Measurements from ENCODE around the gene PEAR1. TPM values are rescaled to one million over a fixed set of nuclear protein-coding genes. Genes with fewer than 3 reads are reported as not detected.

Gene PEAR1
- total and polyA plus RNA-seq, 2 donors (not counting 1 experiment from before 2014, with no cell fraction given), result 0.03 TPM; not detected in 1

GRCh38 chr1:156936191-156936590 lies 42.7 kb downstream of the PEAR1 start:
- no peak overlapping the region for H3K4me3 ChIP-seq (ENCODE audit: control extremely low read depth in 1 of 5, extremely low read depth in 1 of 5, insufficient read depth in 1 of 5, low read depth in 2 of 5, low read length in 4 of 5)
- H2AFZ ChIP-seq (ENCODE audit: insufficient read depth, low read depth, low read length, poor library complexity, severe bottlenecking), result no peak overlapping the region
- no peak overlapping the region for H3K27ac ChIP-seq (ENCODE audit: low read length in 2 of 2)
- Mint-ChIP-seq H3K4me1 (no peaks in the 10 kb centered on the region), H3K27ac (no peak overlapping the region), H3K4me3 (no peak overlapping the region), H3K9me3 (ENCODE audit: insufficient read depth) (no peaks in the 10 kb centered on the region), H3K27me3 (peaks cover 33% of the 10 kb centered on the region)
- H3K79me2 ChIP-seq (ENCODE audit: control insufficient read depth, insufficient read depth, low read length), result no peaks in the 10 kb centered on the region
- DNase-seq (no peak), ATAC-seq (ENCODE audit: low read depth) (no peak)
- intact Hi-C loops (cut with micrococcal nuclease), result no loop called here
- no peaks in the 10 kb centered on the region for H3K36me3 ChIP-seq (replicated peaks in 1 of 2; ENCODE audit: control extremely low read depth in 1 of 2, control insufficient read depth in 1 of 2, extremely low read depth in 1 of 2, insufficient read depth in 2 of 2, low read length in 1 of 2)
- no peak for TF ChIP-seq CTCF (IDR thresholded peaks at IDR 0.05)
- TF ChIP-seq EZH2 (IDR thresholded peaks at IDR 0.05; ENCODE audit: borderline replicate concordance, insufficient read depth, low read depth, low read length, poor library complexity, severe bottlenecking), result no peak
- ChIA-PET CTCF (no interaction called here), POLR2A (no interaction called here)
- peaks cover 0 to 10% (median 0%) of the 10 kb centered on the region in 4 experiments for H3K27me3 ChIP-seq (replicated peaks in 1 of 4; ENCODE audit: control extremely low read depth in 1 of 4, control insufficient read depth in 3 of 4, insufficient read depth in 4 of 4, low read length in 3 of 4)
- no peak overlapping the region for H3K9ac ChIP-seq (ENCODE audit: low read length)
- H3K9me3 ChIP-seq (ENCODE audit: control extremely low read depth in 1 of 3, control insufficient read depth in 2 of 3, insufficient read depth in 1 of 3, low read length in 2 of 3), result no peaks in the 10 kb centered on the region
- no peaks in the 10 kb centered on the region for H4K20me1 ChIP-seq (ENCODE audit: control insufficient read depth, insufficient read depth, low read length, poor library complexity, severe bottlenecking)
- H3K4me1 ChIP-seq (ENCODE audit: control insufficient read depth in 2 of 2, insufficient read depth in 2 of 2, low read length in 2 of 2), result no peaks in the 10 kb centered on the region
- WGBS (ENCODE audit: insufficient coverage), result 85% methylated on average over 3 of the region's 5 CpGs
- no peak overlapping the region for H3K4me2 ChIP-seq (replicated peaks; ENCODE audit: low read depth, low read length, poor library complexity, severe bottlenecking)

- H3K9me3 Mint-ChIP-seq (ENCODE audit: insufficient read depth), result no peaks in the 10 kb centered on the region
- Histone ChIP-seq H3K27ac (ENCODE audit: low read length in 2 of 2) (no peak overlapping the region), H3K9ac (ENCODE audit: low read length) (no peak overlapping the region), H3K27me3 (replicated peaks in 1 of 4; ENCODE audit: control extremely low read depth in 1 of 4, control insufficient read depth in 3 of 4, insufficient read depth in 4 of 4, low read length in 3 of 4) (peaks cover 0 to 10% (median 0%) of the 10 kb centered on the region in 4 experiments), H3K36me3 (replicated peaks in 1 of 2; ENCODE audit: control extremely low read depth in 1 of 2, control insufficient read depth in 1 of 2, extremely low read depth in 1 of 2, insufficient read depth in 2 of 2, low read length in 1 of 2) (no peaks in the 10 kb centered on the region), H2AFZ (ENCODE audit: insufficient read depth, low read depth, low read length, poor library complexity, severe bottlenecking) (no peak overlapping the region), H3K9me3 (ENCODE audit: control extremely low read depth in 1 of 3, control insufficient read depth in 2 of 3, insufficient read depth in 1 of 3, low read length in 2 of 3) (no peaks in the 10 kb centered on the region), H3K4me3 (ENCODE audit: control extremely low read depth in 1 of 5, extremely low read depth in 1 of 5, insufficient read depth in 1 of 5, low read depth in 2 of 5, low read length in 4 of 5) (no peak overlapping the region), H3K79me2 (ENCODE audit: control insufficient read depth, insufficient read depth, low read length) (no peaks in the 10 kb centered on the region), H3K4me1 (ENCODE audit: control insufficient read depth in 2 of 2, insufficient read depth in 2 of 2, low read length in 2 of 2) (no peaks in the 10 kb centered on the region), H3K4me2 (replicated peaks; ENCODE audit: low read depth, low read length, poor library complexity, severe bottlenecking) (no peak overlapping the region), H4K20me1 (ENCODE audit: control insufficient read depth, insufficient read depth, low read length, poor library complexity, severe bottlenecking) (no peaks in the 10 kb centered on the region)
- no peak for DNase-seq
- no peaks in the 10 kb centered on the region for H3K4me1 Mint-ChIP-seq
- H3K4me3 Mint-ChIP-seq, result no peak overlapping the region
- no peak overlapping the region for H3K27ac Mint-ChIP-seq
- WGBS (ENCODE audit: insufficient coverage), result 79% methylated on average over 7 of the region's 10 CpGs
- POLR2A ChIA-PET, result no interaction called here
- CTCF ChIA-PET, result no interaction called here
- TF ChIP-seq CTCF (IDR thresholded peaks at IDR 0.05) (no peak), EZH2 (IDR thresholded peaks at IDR 0.05; ENCODE audit: borderline replicate concordance, insufficient read depth, low read depth, low read length, poor library complexity, severe bottlenecking) (no peak)
- H3K27me3 Mint-ChIP-seq, result peaks cover 27% of the 10 kb centered on the region
- no peak for ATAC-seq (ENCODE audit: low read depth)
- intact Hi-C loops (cut with micrococcal nuclease), result no loop called here
Measured at GRCh38 chr1:156936721-156937220, 43.3 kb downstream of the PEAR1 start.

All from B cell (primary cell).